HepG2 (cell line): ENCODE results near the gene NRGN. TPM values are rescaled to one million over a fixed set of nuclear protein-coding genes. Genes with fewer than 3 reads are reported as not detected.
A peak's percentile ranks its signal among the peaks of the same experiment; 100 is the strongest.

Experiments used
- CHD4 ChIP-seq: fragments of 200-600 bp; sonication (generic); IDR thresholded peaks from 2 replicates; pipeline ENCODE4 v1.7.0; 2017; ENCODE audit warnings: mild to moderate bottlenecking, low read length, borderline replicate concordance
- CTCF ChIP-seq: sonication (generic); formaldehyde crosslinking; IDR thresholded peaks from 2 replicates; pipeline ENCODE4 v1.5.0; 2020; ENCODE audit warnings: mild to moderate bottlenecking, missing genetic modification reagents, moderate library complexity
- HCFC1 ChIP-seq: fragments of 150-350 bp; IDR thresholded peaks from 2 replicates; pipeline ENCODE4 v1.6.1; 2014; ENCODE audit warnings: low read depth, low read length
- HDAC1 ChIP-seq: sonication (generic); formaldehyde crosslinking; IDR thresholded peaks from 2 replicates; pipeline ENCODE4 v1.5.1; 2020; ENCODE audit warnings: mild to moderate bottlenecking, missing genetic modification reagents
- KAT8 ChIP-seq: IDR thresholded peaks from 2 replicates; pipeline ENCODE4 v1.6.1; 2016; ENCODE audit warnings: missing genetic modification reagents, missing compliant biosample characterization
- KDM2A ChIP-seq: sonication (generic); formaldehyde crosslinking; IDR thresholded peaks from 2 replicates; pipeline ENCODE4 v1.4.0; 2020; ENCODE audit warnings: low read depth, missing genetic modification reagents, borderline replicate concordance
- MAX ChIP-seq: IDR thresholded peaks from 2 replicates; pipeline ENCODE4 v1.6.1; 2012; ENCODE audit warnings: inconsistent platforms
- PCBP1 ChIP-seq: fragments of 200-400 bp; formaldehyde crosslinking; IDR thresholded peaks from 2 replicates; pipeline ENCODE4 v1.6.1; 2017; ENCODE audit warnings: mild to moderate bottlenecking, low read depth, low read length, borderline replicate concordance
- REL ChIP-seq: sonication (generic); formaldehyde crosslinking; conservative IDR thresholded peaks from 2 replicates; pipeline ENCODE4 v1.8.0; 2022; ENCODE audit warnings: mild to moderate bottlenecking, missing genetic modification reagents, moderate library complexity
- REPIN1 ChIP-seq: sonication (generic); formaldehyde crosslinking; IDR thresholded peaks from 2 replicates; pipeline ENCODE4 v1.8.0; 2022; ENCODE audit warnings: missing genetic modification reagents, low read depth, mild to moderate bottlenecking, borderline replicate concordance
- SAP130 ChIP-seq: IDR thresholded peaks from 2 replicates; pipeline ENCODE4 v1.6.1; 2016; ENCODE audit warnings: low read depth
- SMC3 ChIP-seq: IDR thresholded peaks from 2 replicates; pipeline ENCODE4 v1.6.1; 2011; ENCODE audit warnings: low read length, improper control_type of control experiment
- SNAPC2 ChIP-seq: sonication (generic); formaldehyde crosslinking; IDR thresholded peaks from 2 replicates; pipeline ENCODE4 v1.8.1; 2022; ENCODE audit warnings: mild to moderate bottlenecking, missing genetic modification reagents
- SOX13 ChIP-seq, 3 experiments: fragments of 450-650 bp in 1 of 3; sonication (generic) in 1 of 3; formaldehyde crosslinking in 1 of 3; IDR thresholded peaks in 2 of 3; conservative IDR thresholded peaks in 1 of 3; 2 replicates each; pipeline versions ENCODE4 v1.5.0 to v1.6.1; 2016 to 2020; ENCODE audit warnings: antibody characterized with exemption in 1 of 3, mild to moderate bottlenecking in 1 of 3, missing compliant biosample characterization in 1 of 3, missing genetic modification reagents in 1 of 3, moderate library complexity in 1 of 3
- TFDP2 ChIP-seq: sonication (generic); formaldehyde crosslinking; IDR thresholded peaks from 2 replicates; pipeline ENCODE4 v1.4.0; 2020; ENCODE audit warnings: missing genetic modification reagents
- ZC3H13 ChIP-seq: sonication (generic); formaldehyde crosslinking; IDR thresholded peaks from 2 replicates; pipeline ENCODE4 v1.8.1; 2023; ENCODE audit warnings: mild to moderate bottlenecking, missing genetic modification reagents, moderate library complexity
- ZNF501 ChIP-seq: sonication (generic); formaldehyde crosslinking; IDR thresholded peaks from 2 replicates; pipeline ENCODE4 v1.5.1; 2020; ENCODE audit warnings: mild to moderate bottlenecking, moderate library complexity, missing genetic modification reagents
- ZNF879 ChIP-seq: sonication (generic); formaldehyde crosslinking; IDR thresholded peaks from 2 replicates; pipeline ENCODE4 v1.8.1; 2023; ENCODE audit warnings: missing genetic modification reagents
- ZSCAN9 ChIP-seq: IDR thresholded peaks from 2 replicates; pipeline ENCODE4 v1.6.1; 2016; ENCODE audit warnings: borderline replicate concordance
- polyA plus RNA-seq, 8 experiments: library from polyadenylated mRNA; depleted of rRNA in 3 of 8; stranded (reverse) in 7 of 8; unstranded in 1 of 8; fragments of >200 nt; fragmentation: Illumina TruSeq in 4 of 8; extraction: Trizol in 4 of 8; gene quantifications; 2 replicates each; pipeline versions ENCODE4 v1.2.1 to v1.2.3, GENCODE V29; 2011 to 2016; ENCODE audit warnings: low read depth in 4 of 8, missing spikeins in 1 of 8, mixed read lengths in 1 of 8; ENCODE audit not compliant: insufficient read depth in 1 of 8
- total RNA-seq, 5 experiments: library from RNA; depleted of rRNA; stranded (reverse); fragments of >200 nt; fragmentation: Illumina TruSeq; extraction: Trizol; gene quantifications; 2 replicates each; pipeline ENCODE4 v1.2.3, GENCODE V29; 2016; ENCODE audit warnings: low read depth in 1 of 5
- TF ChIP-seq, protein P1 (sequence below): sonication (generic); formaldehyde crosslinking; IDR thresholded peaks from 2 replicates; pipeline ENCODE4 v1.4.0; 2020; ENCODE audit warnings: missing genetic modification reagents
- TF ChIP-seq, protein P2 (sequence below): sonication (generic); formaldehyde crosslinking; IDR thresholded peaks from 2 replicates; pipeline ENCODE4 v1.4.0; 2020; ENCODE audit warnings: missing genetic modification reagents, mild to moderate bottlenecking, borderline replicate concordance

Gene NRGN
- total and polyA plus RNA-seq, 2 of the 13 experiments (the other 11 are each of a cell fraction or from before 2014, with no cell fraction given): 0.22 TPM; not detected in 1

DNA sequence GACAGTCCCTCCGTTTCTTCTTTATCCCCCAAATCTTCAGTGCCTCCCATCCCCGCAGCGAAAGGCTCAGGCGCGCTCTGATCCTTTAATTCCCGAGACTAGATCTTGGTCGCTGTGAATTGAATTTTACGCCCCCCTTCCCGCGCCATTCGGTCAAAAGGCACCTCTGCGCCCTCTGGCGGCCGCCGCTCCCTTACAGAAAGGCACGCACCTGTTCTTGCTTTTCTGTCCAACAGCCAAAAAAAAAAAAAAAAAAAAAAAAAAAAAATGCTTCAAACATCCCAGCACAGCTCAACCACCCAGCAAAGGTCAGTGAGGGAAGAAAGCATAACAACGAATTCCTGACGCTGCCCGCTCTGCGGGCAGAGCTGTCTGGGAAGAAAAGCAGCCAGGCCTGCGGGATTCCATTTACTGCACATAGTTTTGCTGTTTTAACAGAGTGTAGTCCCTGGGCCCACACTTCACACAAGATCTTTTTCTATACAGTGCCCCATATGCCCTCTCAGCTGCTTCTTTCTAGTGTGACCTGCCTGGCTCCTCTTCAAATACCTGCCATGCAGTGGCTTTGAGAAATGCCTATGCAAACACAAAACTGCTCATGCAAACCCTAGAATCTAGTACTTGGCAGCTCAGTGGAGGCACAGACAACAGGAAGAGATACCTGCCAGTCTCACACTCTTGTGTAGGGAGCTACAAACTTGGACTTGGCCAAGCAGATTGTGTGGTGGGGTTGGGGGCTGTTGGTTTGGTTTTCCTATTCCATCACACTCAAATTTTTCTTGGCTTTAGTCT lies 23.6 kb downstream of the NRGN start (continued):
- no peak for TF ChIP-seq HCFC1
- TF ChIP-seq CHD4: no peak
- TF ChIP-seq REL (CRISPR knock-in tag): 0 out of 2 replicates have a peak, but pooled peaks have one; percentile 14
- TF ChIP-seq HDAC1 (CRISPR knock-in tag): 0 out of 2 replicates have a peak, but pooled peaks have one; percentile 37
- 0 out of 2 replicates have a peak, but pooled peaks have one; percentile 50 for TF ChIP-seq REPIN1 (CRISPR knock-in tag)
- TF ChIP-seq SAP130: peak; percentile 50
- peak; percentile 12; the same call in 1 of the 2 replicates for TF ChIP-seq KDM2A (CRISPR knock-in tag)
- peak; percentile 30; the same call in 1 of the 2 replicates for TF ChIP-seq ZC3H13 (CRISPR knock-in tag)
- peak; percentile 47; the same call in 1 of the 2 replicates for TF ChIP-seq ZNF501
- TF ChIP-seq, protein P1, sequence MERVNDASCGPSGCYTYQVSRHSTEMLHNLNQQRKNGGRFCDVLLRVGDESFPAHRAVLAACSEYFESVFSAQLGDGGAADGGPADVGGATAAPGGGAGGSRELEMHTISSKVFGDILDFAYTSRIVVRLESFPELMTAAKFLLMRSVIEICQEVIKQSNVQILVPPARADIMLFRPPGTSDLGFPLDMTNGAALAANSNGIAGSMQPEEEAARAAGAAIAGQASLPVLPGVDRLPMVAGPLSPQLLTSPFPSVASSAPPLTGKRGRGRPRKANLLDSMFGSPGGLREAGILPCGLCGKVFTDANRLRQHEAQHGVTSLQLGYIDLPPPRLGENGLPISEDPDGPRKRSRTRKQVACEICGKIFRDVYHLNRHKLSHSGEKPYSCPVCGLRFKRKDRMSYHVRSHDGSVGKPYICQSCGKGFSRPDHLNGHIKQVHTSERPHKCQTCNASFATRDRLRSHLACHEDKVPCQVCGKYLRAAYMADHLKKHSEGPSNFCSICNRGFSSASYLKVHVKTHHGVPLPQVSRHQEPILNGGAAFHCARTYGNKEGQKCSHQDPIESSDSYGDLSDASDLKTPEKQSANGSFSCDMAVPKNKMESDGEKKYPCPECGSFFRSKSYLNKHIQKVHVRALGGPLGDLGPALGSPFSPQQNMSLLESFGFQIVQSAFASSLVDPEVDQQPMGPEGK (CRISPR knock-in tag): peak; percentile 41; the same call in 1 of the 2 replicates
- peak; percentile 54; the same call in 1 of the 2 replicates for TF ChIP-seq SNAPC2
- no peak for TF ChIP-seq ZSCAN9 (CRISPR knock-in tag)
- no peak for TF ChIP-seq ZNF879 (CRISPR knock-in tag)
- TF ChIP-seq, protein P2, sequence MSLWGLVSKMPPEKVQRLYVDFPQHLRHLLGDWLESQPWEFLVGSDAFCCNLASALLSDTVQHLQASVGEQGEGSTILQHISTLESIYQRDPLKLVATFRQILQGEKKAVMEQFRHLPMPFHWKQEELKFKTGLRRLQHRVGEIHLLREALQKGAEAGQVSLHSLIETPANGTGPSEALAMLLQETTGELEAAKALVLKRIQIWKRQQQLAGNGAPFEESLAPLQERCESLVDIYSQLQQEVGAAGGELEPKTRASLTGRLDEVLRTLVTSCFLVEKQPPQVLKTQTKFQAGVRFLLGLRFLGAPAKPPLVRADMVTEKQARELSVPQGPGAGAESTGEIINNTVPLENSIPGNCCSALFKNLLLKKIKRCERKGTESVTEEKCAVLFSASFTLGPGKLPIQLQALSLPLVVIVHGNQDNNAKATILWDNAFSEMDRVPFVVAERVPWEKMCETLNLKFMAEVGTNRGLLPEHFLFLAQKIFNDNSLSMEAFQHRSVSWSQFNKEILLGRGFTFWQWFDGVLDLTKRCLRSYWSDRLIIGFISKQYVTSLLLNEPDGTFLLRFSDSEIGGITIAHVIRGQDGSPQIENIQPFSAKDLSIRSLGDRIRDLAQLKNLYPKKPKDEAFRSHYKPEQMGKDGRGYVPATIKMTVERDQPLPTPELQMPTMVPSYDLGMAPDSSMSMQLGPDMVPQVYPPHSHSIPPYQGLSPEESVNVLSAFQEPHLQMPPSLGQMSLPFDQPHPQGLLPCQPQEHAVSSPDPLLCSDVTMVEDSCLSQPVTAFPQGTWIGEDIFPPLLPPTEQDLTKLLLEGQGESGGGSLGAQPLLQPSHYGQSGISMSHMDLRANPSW (CRISPR knock-in tag): no peak
- peak; percentile 40; the same call in 1 of the 2 replicates for TF ChIP-seq TFDP2 (CRISPR knock-in tag)
- peak; percentile 52 for TF ChIP-seq SMC3
- TF ChIP-seq PCBP1: 0 out of 2 replicates have a peak, but pooled peaks have one; percentile 11
- TF ChIP-seq SOX13 (IDR thresholded peaks at IDR 0.05): no peak
- TF ChIP-seq SOX13 (CRISPR knock-in tag; conservative IDR thresholded peaks at IDR 0.05 in 1 of 2, IDR thresholded peaks at IDR 0.05 in 1 of 2): no peak
- 0 out of 2 replicates have a peak, but pooled peaks have one; percentile 40 for TF ChIP-seq MAX
- TF ChIP-seq KAT8: no peak
- TF ChIP-seq CTCF (CRISPR knock-in tag): peak; percentile 73
